CD14-positive monocyte (primary cell): ENCODE data around the gene RABAC1. TPM values are rescaled to one million over a fixed set of nuclear protein-coding genes. Genes with fewer than 3 reads are reported as not detected.

Experiments used
- DNase-seq, 3 donors: peaks; one replicate each; pipeline ENCODE4 v3.0.0-alpha.2; 2011 to 2022
- H2AFZ ChIP-seq: 2 replicates; pipeline ENCODE4 v1.6.0; 2012; ENCODE audit warnings: mild to moderate bottlenecking, low read depth, low read length, inconsistent platforms; ENCODE audit not compliant: insufficient read depth, poor library complexity, severe bottlenecking
- H3K27ac ChIP-seq, 2 donors: 1 replicate in 1 of 2; 2 replicates in 1 of 2; pipeline ENCODE4 v1.5.1; 2012 to 2013; ENCODE audit warnings: low read length in 2 of 2, control low read depth in 1 of 2, inconsistent platforms in 1 of 2, low read depth in 1 of 2, mild to moderate bottlenecking in 1 of 2
- H3K27me3 ChIP-seq, 2 donors: one replicate each; pipeline versions ENCODE4 v1.6.0 to v1.6.1; 2011 to 2013; ENCODE audit warnings: low read length in 2 of 2; ENCODE audit not compliant: control insufficient read depth in 2 of 2, insufficient read depth in 2 of 2
- H3K36me3 ChIP-seq, 2 donors: replicated peaks in 1 of 2; 1 replicate in 1 of 2; 2 replicates in 1 of 2; pipeline versions ENCODE4 v1.5.1 to v1.6.1; 2012 to 2013; ENCODE audit warnings: low read length in 2 of 2, control low read depth in 1 of 2, inconsistent platforms in 1 of 2, mild to moderate bottlenecking in 1 of 2; ENCODE audit not compliant: insufficient read depth in 2 of 2, control insufficient read depth in 1 of 2
- H3K4me1 ChIP-seq, 2 donors: 1 replicate in 1 of 2; 2 replicates in 1 of 2; pipeline versions ENCODE4 v1.5.1 to v1.6.1; 2012 to 2013; ENCODE audit warnings: low read length in 2 of 2, control low read depth in 1 of 2, inconsistent platforms in 1 of 2, mild to moderate bottlenecking in 1 of 2, moderate library complexity in 1 of 2; ENCODE audit not compliant: insufficient read depth in 2 of 2, control insufficient read depth in 1 of 2
- H3K4me2 ChIP-seq: replicated peaks from 2 replicates; pipeline ENCODE3; 2012; ENCODE audit warnings: low read length, moderate library complexity, mild to moderate bottlenecking; ENCODE audit not compliant: poor library complexity, severe bottlenecking; ENCODE audit errors: extremely low read depth
- H3K4me3 ChIP-seq, 3 experiments: fragments of 200-600 bp in 1 of 3; sonication (generic) in 1 of 3; replicated peaks in 1 of 3; 1 replicate in 2 of 3; 2 replicates in 1 of 3; pipeline ENCODE4 v1.5.1; 2011 to 2013; ENCODE audit warnings: low read length in 3 of 3, mild to moderate bottlenecking in 3 of 3, control low read depth in 2 of 3, low read depth in 2 of 3, inconsistent platforms in 1 of 3, moderate library complexity in 1 of 3
- H3K79me2 ChIP-seq: 2 replicates; pipeline ENCODE4 v1.6.0; 2012; ENCODE audit warnings: mild to moderate bottlenecking, control low read depth, inconsistent platforms, low read length, moderate library complexity; ENCODE audit not compliant: insufficient read depth
- H3K9ac ChIP-seq: 2 replicates; pipeline ENCODE4 v1.6.0; 2017; ENCODE audit warnings: low read length, mild to moderate bottlenecking; ENCODE audit not compliant: insufficient read depth, poor library complexity, severe bottlenecking
- H3K9me3 ChIP-seq, 2 donors: replicated peaks in 1 of 2; 1 replicate in 1 of 2; 2 replicates in 1 of 2; pipeline versions ENCODE4 v1.5.1 to v1.6.1; 2012 to 2013; ENCODE audit warnings: low read length in 2 of 2, control low read depth in 1 of 2; ENCODE audit not compliant: control insufficient read depth in 1 of 2, insufficient read depth in 1 of 2
- H4K20me1 ChIP-seq: 2 replicates; pipeline ENCODE4 v1.6.0; 2012; ENCODE audit warnings: mild to moderate bottlenecking, low read length, control low read depth, moderate library complexity; ENCODE audit not compliant: insufficient read depth
- H3K27ac Mint-ChIP-seq, 7 donors: one replicate each; pipeline ENCODE4 v1.8.0; 2020; ENCODE audit warnings: mild to moderate bottlenecking in 7 of 7, mixed read lengths in 7 of 7, moderate library complexity in 6 of 7, inconsistent platforms in 2 of 7
- H3K27me3 Mint-ChIP-seq, 3 donors: one replicate each; pipeline ENCODE4 v1.8.0; 2021 to 2022; ENCODE audit warnings: low read depth in 3 of 3, mild to moderate bottlenecking in 3 of 3, mixed read lengths in 3 of 3, moderate library complexity in 3 of 3, inconsistent platforms in 1 of 3
- H3K36me3 Mint-ChIP-seq, 2 donors: one replicate each; pipeline ENCODE4 v1.8.0; 2020; ENCODE audit warnings: mixed read lengths in 2 of 2, inconsistent platforms in 1 of 2, mild to moderate bottlenecking in 1 of 2
- H3K4me1 Mint-ChIP-seq: one replicate; pipeline ENCODE4 v1.8.0; 2020; ENCODE audit warnings: mild to moderate bottlenecking, mixed read lengths
- H3K4me3 Mint-ChIP-seq, 2 donors: one replicate each; pipeline ENCODE4 v1.8.0; 2020; ENCODE audit warnings: mild to moderate bottlenecking in 2 of 2, mixed read lengths in 2 of 2, moderate library complexity in 1 of 2
- H3K9me3 Mint-ChIP-seq, 7 donors: one replicate each; pipeline ENCODE4 v1.8.0; 2020 to 2022; ENCODE audit warnings: mixed read lengths in 7 of 7, mild to moderate bottlenecking in 6 of 7, moderate library complexity in 6 of 7, inconsistent platforms in 2 of 7
- WGBS: methylation state at CpG from one replicate; pipeline ENCODE4 v1.1.5; 2013; ENCODE audit warnings: missing lambda C conversion rate; ENCODE audit not compliant: insufficient coverage; 5-methylcytosine and 5-hydroxymethylcytosine counted together
- intact Hi-C, 2 donors: fragments of 100-400 bp; cut with micrococcal nuclease; formaldehyde crosslinking; loops; one replicate each; pipeline versions ENCODE4 v1.15.0 to v1.15.1; 2023
- polyA plus RNA-seq, 3 donors: library from polyadenylated mRNA; depleted of rRNA in 1 of 3; unstranded in 2 of 3; stranded (reverse) in 1 of 3; fragments of 300-500 nt in 2 of 3; fragments of >200 nt in 1 of 3; fragmentation: Illumina TruSeq in 2 of 3; gene quantifications; 1 replicate in 2 of 3; 2 replicates in 1 of 3; pipeline ENCODE4 v1.2.3, GENCODE V29; 2012 to 2021
- TF ChIP-seq, protein P1 (sequence below): fragments of 200-600 bp; IDR thresholded peaks from one replicate; pipeline ENCODE4 v1.8.0; 2022; ENCODE audit warnings: antibody characterized with exemption, mild to moderate bottlenecking

RABAC1 gene
- polyA plus RNA-seq, 3 donors = 126 to 234 (median 202) TPM

DNA sequence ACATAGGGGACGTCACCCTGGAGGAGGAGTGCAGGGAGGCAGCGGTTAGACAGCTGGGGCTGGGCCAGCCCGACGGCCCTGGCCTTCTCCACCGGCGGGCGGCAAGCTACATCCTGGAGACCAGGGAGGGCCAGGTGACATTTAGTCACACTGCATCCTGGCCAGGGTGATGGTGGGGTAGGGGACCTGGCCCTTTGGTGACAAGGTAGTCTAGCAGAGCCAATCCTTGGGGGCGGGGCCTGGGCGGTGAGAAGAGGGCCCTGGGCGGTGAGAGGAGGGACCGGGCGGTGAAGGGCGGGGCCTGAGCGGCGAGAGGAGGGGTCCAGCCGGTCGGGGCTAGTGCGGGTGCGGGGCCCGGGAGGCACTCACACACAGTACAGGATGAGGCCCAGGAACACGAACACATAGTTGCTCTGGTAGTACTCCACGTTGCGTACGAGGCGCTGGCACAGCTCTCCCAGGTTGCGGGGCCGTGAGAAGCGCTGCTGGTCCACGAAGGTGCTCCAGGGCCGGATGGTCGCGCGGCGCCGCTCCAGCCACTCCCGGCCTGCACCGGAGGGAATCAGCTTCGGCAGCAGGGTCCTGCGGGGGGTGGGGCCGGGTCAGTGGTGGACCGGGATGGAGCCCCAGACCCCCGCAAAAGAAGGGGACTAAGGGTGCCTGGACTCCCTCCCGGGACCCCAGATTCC lies 610 bp downstream of the RABAC1 start:
- Histone ChIP-seq H3K79me2 (no peaks in the 10 kb centered on the region), H4K20me1 (peaks cover 4% of the 10 kb centered on the region), H3K9ac (peak overlapping the region; percentile 83), H3K9me3 (no peaks in the 10 kb centered on the region), H3K36me3 (peaks cover 0 to 16% of the 10 kb centered on the region in 2 donors), H3K27ac (peak overlapping the region; percentile 70 to 84), H3K27me3 (no peaks in the 10 kb centered on the region), H2AFZ (peak overlapping the region; percentile 94), H3K4me3 (peak overlapping the region; percentile 66 to 91 (median 91)), H3K4me1 (peaks cover 21 to 25% of the 10 kb centered on the region in 2 donors), H3K4me2 (peak overlapping the region; percentile 97)
- peak overlapping the region; percentile 71 to 93 (median 87) for H3K27ac Mint-ChIP-seq
- H3K4me3 Mint-ChIP-seq = peak overlapping the region; percentile 82 to 93
- intact Hi-C loops = loop anchor here (5.0 kb wide), 2 partner anchors 76 to 96 kb away; partner anchors contain the start of genes RPS19 (in 2 of the 2) and ARHGEF1 (in 1 of the 2)
- peaks cover 0 to 2% (median 0%) of the 10 kb centered on the region in 7 donors for H3K9me3 Mint-ChIP-seq
- H3K27me3 Mint-ChIP-seq = peaks cover 0 to 6% (median 1%) of the 10 kb centered on the region in 3 donors
- peaks cover 23% of the 10 kb centered on the region for H3K4me1 Mint-ChIP-seq
- under 1% methylated on average over 42 of the region's 43 CpGs for WGBS
- peaks cover 17 to 24% of the 10 kb centered on the region in 2 donors for H3K36me3 Mint-ChIP-seq
- TF ChIP-seq, protein P1, sequence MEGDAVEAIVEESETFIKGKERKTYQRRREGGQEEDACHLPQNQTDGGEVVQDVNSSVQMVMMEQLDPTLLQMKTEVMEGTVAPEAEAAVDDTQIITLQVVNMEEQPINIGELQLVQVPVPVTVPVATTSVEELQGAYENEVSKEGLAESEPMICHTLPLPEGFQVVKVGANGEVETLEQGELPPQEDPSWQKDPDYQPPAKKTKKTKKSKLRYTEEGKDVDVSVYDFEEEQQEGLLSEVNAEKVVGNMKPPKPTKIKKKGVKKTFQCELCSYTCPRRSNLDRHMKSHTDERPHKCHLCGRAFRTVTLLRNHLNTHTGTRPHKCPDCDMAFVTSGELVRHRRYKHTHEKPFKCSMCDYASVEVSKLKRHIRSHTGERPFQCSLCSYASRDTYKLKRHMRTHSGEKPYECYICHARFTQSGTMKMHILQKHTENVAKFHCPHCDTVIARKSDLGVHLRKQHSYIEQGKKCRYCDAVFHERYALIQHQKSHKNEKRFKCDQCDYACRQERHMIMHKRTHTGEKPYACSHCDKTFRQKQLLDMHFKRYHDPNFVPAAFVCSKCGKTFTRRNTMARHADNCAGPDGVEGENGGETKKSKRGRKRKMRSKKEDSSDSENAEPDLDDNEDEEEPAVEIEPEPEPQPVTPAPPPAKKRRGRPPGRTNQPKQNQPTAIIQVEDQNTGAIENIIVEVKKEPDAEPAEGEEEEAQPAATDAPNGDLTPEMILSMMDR = no peak
- peak; percentile 33 to 44 (median 39) for DNase-seq

DNA sequence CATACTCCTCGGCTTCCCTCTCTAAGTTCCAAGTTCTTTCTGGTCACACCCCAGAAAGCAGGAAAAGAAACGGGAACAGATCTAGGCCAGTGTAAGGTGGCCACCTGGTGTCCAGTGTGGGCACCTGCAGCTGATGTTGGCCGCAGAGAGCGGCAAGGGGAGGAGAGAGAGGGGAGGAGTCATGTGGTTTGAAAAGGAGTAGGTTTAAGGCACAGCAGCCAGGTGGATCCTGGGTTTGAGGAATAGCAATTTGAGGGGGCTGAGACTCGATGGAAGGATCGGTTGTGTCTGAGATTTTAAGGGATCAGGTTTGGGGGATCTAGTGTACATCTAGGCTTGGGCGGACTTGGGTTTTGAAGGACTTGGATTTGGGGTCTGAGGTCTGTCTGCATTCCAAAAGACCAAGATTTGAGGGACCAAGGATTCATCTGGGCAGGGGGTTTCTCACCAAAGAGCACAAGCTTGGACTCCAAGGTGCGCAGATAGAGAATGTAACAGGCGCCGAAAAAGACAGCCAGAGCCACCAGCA lies 1.2 kb downstream of the RABAC1 start:
- H2AFZ ChIP-seq = peak overlapping the region; percentile 94
- Mint-ChIP-seq H3K27ac (peak overlapping the region; percentile 71 to 93 (median 84)), H3K9me3 (peaks cover 0 to 2% (median 0%) of the 10 kb centered on the region in 7 donors), H3K4me3 (peak overlapping the region; percentile 82 to 93), H3K27me3 (peaks cover 0 to 6% (median 1%) of the 10 kb centered on the region in 3 donors), H3K36me3 (peaks cover 17 to 24% of the 10 kb centered on the region in 2 donors), H3K4me1 (peaks cover 23% of the 10 kb centered on the region)
- no peak overlapping the region for H3K9ac ChIP-seq
- peak overlapping the region; percentile 97 for H3K4me2 ChIP-seq
- 22% methylated on average over 9 of the region's 10 CpGs for WGBS
- DNase-seq = peak; percentile 64 to 73 (median 69)
- H3K79me2 ChIP-seq = no peaks in the 10 kb centered on the region
- no peaks in the 10 kb centered on the region for H3K9me3 ChIP-seq
- H3K27ac ChIP-seq = peak overlapping the region in 1 of 2 donors; percentile 84
- H3K4me3 ChIP-seq = peak overlapping the region; percentile 66 to 91 (median 91)
- peaks cover 0 to 16% of the 10 kb centered on the region in 2 donors for H3K36me3 ChIP-seq
- H3K4me1 ChIP-seq = peaks cover 21 to 25% of the 10 kb centered on the region in 2 donors
- intact Hi-C loops = loop anchor here (5.0 kb wide), 2 partner anchors 76 to 96 kb away; partner anchors contain the start of genes RPS19 (in 2 of the 2) and ARHGEF1 (in 1 of the 2)
- TF ChIP-seq, protein P1 = peak; percentile 88
- H3K27me3 ChIP-seq = no peaks in the 10 kb centered on the region
- peaks cover 4% of the 10 kb centered on the region for H4K20me1 ChIP-seq
